ENCODE measurements around the gene VWA3A. TPM values are rescaled to one million over a fixed set of nuclear protein-coding genes. Genes with fewer than 3 reads are reported as not detected.

Gene VWA3A
- total and polyA plus RNA-seq, 2 of the 8 experiments (the other 6 are each of a cell fraction or from before 2014, with no cell fraction given): 0.05 TPM; not detected in 1

GRCh38 chr16:22070361-22071330 lies 21.7 kb upstream of the VWA3A start:
- Histone ChIP-seq H3K23ac (ENCODE audit: insufficient read length) (no peak overlapping the region), H2BK5ac (ENCODE audit: low read depth, low read length) (no peak overlapping the region), H3K4me3 (ENCODE audit: extremely low read depth in 1 of 4, insufficient read depth in 2 of 4, low read depth in 3 of 4, low read length in 4 of 4) (no peak overlapping the region), H3K79me1 (ENCODE audit: low read depth, low read length) (no peaks in the 10 kb centered on the region), H3K23me2 (ENCODE audit: low read depth, low read length) (no peaks in the 10 kb centered on the region), H3K18ac (ENCODE audit: extremely low read depth, low read length) (no peak overlapping the region), H3K56ac (replicated peaks; ENCODE audit: insufficient read length, low read depth, low read length) (no peak overlapping the region), H2BK120ac (replicated peaks; ENCODE audit: low read depth, low read length) (no peak overlapping the region), H4K91ac (replicated peaks; ENCODE audit: insufficient read length, low read length) (no peak overlapping the region), H3K9me3 (ENCODE audit: insufficient read depth in 2 of 2, low read depth in 1 of 2, low read length in 1 of 2) (peaks cover 0 to 6% of the 10 kb centered on the region in 2 experiments; a peak in 1 of 4 replicates), H3K79me2 (ENCODE audit: control insufficient read depth in 1 of 2, insufficient read depth in 2 of 2, low read length in 2 of 2) (peaks cover 0 to 5% of the 10 kb centered on the region in 2 experiments; a peak in 1 of 4 replicates), H3K4me1 (replicated peaks in 1 of 4; ENCODE audit: control insufficient read depth in 3 of 4, insufficient read depth in 4 of 4, low read length in 3 of 4) (no peaks in the 10 kb centered on the region), H2BK12ac (ENCODE audit: low read depth, low read length) (no peak overlapping the region), H3K9ac (replicated peaks in 1 of 4; ENCODE audit: extremely low read depth in 1 of 4, low read depth in 3 of 4, low read length in 3 of 4) (no peak overlapping the region), H2AK5ac (ENCODE audit: low read depth, low read length) (no peak overlapping the region), H2BK20ac (ENCODE audit: low read length) (no peak overlapping the region), H4K8ac (ENCODE audit: extremely low read depth, insufficient read depth, low read length) (no peak overlapping the region), H2AFZ (ENCODE audit: low read length) (no peak overlapping the region), H3K14ac (ENCODE audit: insufficient read length) (no peak overlapping the region), H2BK15ac (ENCODE audit: low read length) (no peak overlapping the region), H3K4me2 (ENCODE audit: insufficient read depth in 1 of 2, low read depth in 2 of 2, low read length in 2 of 2) (no peak overlapping the region), H3K36me3 (ENCODE audit: control insufficient read depth in 2 of 4, insufficient read depth in 4 of 4, low read length in 3 of 4) (peaks cover 0 to 2% (median 0%) of the 10 kb centered on the region in 4 experiments; a peak in 1 of 8 replicates), H4K5ac (ENCODE audit: insufficient read length, low read depth, low read length) (no peak overlapping the region), H3K27ac (ENCODE audit: low read depth, low read length) (no peak overlapping the region), H3K27me3 (replicated peaks in 1 of 4; ENCODE audit: control insufficient read depth in 3 of 4, extremely low read depth in 1 of 4, insufficient read depth in 3 of 4, low read length in 3 of 4) (no peaks in the 10 kb centered on the region), H3K4ac (replicated peaks; ENCODE audit: insufficient read length, low read depth, low read length) (no peak overlapping the region), H4K20me1 (replicated peaks in 1 of 2; ENCODE audit: control insufficient read depth in 1 of 2, insufficient read depth in 2 of 2, low read length in 2 of 2) (no peaks in the 10 kb centered on the region)
- CTCF ChIA-PET (ENCODE audit: partially characterized antibody): interaction anchor here (1.5 to 2.6 kb wide), 4 partner anchors 15 to 71 kb away, joined by 5 to 18 read pairs (median 9); no protein-coding TSS in a partner anchor
- no peak for FAIRE-seq
- 87% methylated on average over 12 of the region's 12 CpGs; no CpG with 5 or more reads in 1 of the 2 experiments for whole genome bisulfite sequencing, 2 experiments (ENCODE audit: extremely low coverage in 1 of 2, insufficient coverage in 1 of 2, insufficient read length in 1 of 2, insufficient replicate concordance in 2 of 2, low coverage in 1 of 2, low lambda C conversion rate in 2 of 2, missing lambda C conversion rate in 1 of 2)
- POLR2A ChIA-PET (ENCODE audit: partially characterized antibody): interaction anchor here (0.9 to 2.1 kb wide), 2 partner anchors 9 to 15 kb away, joined by 3 to 5 read pairs; no protein-coding TSS in a partner anchor
- DNase-seq (ENCODE audit: low read depth in 1 of 2, low spot score in 2 of 2): no peak
- no peak for TF ChIP-seq JUN (IDR thresholded peaks at IDR 0.05; ENCODE audit: low read depth, low read length)
- TF ChIP-seq POLR2AphosphoS5 (IDR thresholded peaks at IDR 0.05; ENCODE audit: low read depth, low read length): no peak
- TF ChIP-seq KDM1A (IDR thresholded peaks at IDR 0.05; ENCODE audit: borderline replicate concordance, low read length): no peak
- no peak for TF ChIP-seq ASH2L (IDR thresholded peaks at IDR 0.05; ENCODE audit: low read length)
- TF ChIP-seq KDM5A (IDR thresholded peaks at IDR 0.05; ENCODE audit: low read length): no peak
- no peak for TF ChIP-seq CHD1 (IDR thresholded peaks at IDR 0.05; ENCODE audit: low read depth, low read length)
- no peak for TF ChIP-seq SUZ12 (IDR thresholded peaks at IDR 0.05; ENCODE audit: low read length)
- no peak for TF ChIP-seq TBP (IDR thresholded peaks at IDR 0.05; ENCODE audit: low read depth, low read length)
- TF ChIP-seq JUND (IDR thresholded peaks at IDR 0.05; ENCODE audit: low read length): no peak
- TF ChIP-seq USF2 (IDR thresholded peaks at IDR 0.05; ENCODE audit: low read length): no peak
- no peak for TF ChIP-seq GTF2F1 (IDR thresholded peaks at IDR 0.05; ENCODE audit: borderline replicate concordance, low read depth, low read length)

Measured in H1 (cell line).